HepG2 (cell line): ENCODE measurements around the gene ZNF343.

Experiments used
- CEBPG ChIP-seq: IDR thresholded peaks from 2 replicates; pipeline ENCODE4 v1.6.1; 2016
- HHEX ChIP-seq: IDR thresholded peaks from 2 replicates; pipeline ENCODE4 v1.6.1; 2016; ENCODE audit warnings: control low read depth
- KLF6 ChIP-seq: IDR thresholded peaks from 2 replicates; pipeline ENCODE4 v1.8.0; 2016; ENCODE audit warnings: missing biosample characterization, missing genetic modification reagents
- NR3C1 ChIP-seq: sonication (generic); formaldehyde crosslinking; IDR thresholded peaks from 2 replicates; pipeline ENCODE4 v1.4.0; 2020; ENCODE audit warnings: missing genetic modification reagents
- POLR2A ChIP-seq, 2 experiments: IDR thresholded peaks; 2 replicates each; pipeline ENCODE4 v1.6.1; 2011; ENCODE audit warnings: low read depth in 2 of 2, low read length in 2 of 2, mild to moderate bottlenecking in 1 of 2, moderate library complexity in 1 of 2; ENCODE audit not compliant: insufficient read depth in 1 of 2
- ZNF264 ChIP-seq: sonication (generic); formaldehyde crosslinking; IDR thresholded peaks from 2 replicates; pipeline ENCODE4 v1.4.0; 2020; ENCODE audit warnings: missing genetic modification reagents
- ZNF512 ChIP-seq: sonication (generic); formaldehyde crosslinking; IDR thresholded peaks from 2 replicates; pipeline ENCODE4 v1.4.0; 2020; ENCODE audit warnings: mild to moderate bottlenecking, missing genetic modification reagents
- TF ChIP-seq, protein P1 (sequence below): sonication (generic); formaldehyde crosslinking; IDR thresholded peaks from 2 replicates; pipeline ENCODE4 v1.5.0; 2020; ENCODE audit warnings: missing genetic modification reagents

DNA sequence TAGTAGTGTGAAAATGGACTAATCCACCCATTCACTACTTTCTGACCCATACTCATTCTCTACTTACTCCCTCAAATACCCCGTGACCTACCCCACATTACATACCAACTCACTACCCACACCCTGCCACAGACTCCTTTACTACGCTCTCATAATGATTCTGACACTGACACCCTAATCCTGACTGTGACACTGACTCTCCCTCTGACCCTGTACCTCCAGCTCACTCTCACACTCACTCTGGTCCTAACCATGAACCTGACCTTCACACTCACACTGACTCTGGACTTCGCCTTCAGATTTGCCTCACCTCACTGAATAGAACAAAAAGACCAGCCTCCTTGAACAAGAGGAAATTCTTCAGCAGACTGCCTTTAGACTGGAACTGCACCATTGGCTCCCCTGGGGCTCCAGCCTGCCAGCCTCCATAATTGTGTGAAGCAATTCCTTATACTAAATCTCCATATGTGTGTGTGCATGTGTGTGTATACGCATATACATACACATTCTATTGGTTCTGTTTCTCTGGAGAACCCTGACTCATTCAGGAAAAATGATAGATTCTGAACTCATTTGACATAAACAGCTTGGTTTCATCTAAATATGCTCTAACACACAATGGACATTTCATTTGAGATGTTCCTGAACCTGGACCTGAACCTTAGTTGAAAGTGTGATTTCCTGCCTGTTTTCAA, 10.5 kb upstream of the ZNF343 start:
- TF ChIP-seq ZNF512 (CRISPR knock-in tag) (no peak), KLF6 (CRISPR knock-in tag) (no peak), HHEX (CRISPR knock-in tag) (no peak), ZNF264 (CRISPR knock-in tag) (no peak), POLR2A (IDR thresholded peaks at IDR 0.05; ENCODE audit: insufficient read depth in 1 of 2, low read depth in 2 of 2, low read length in 2 of 2) (no peak), CEBPG (no peak), NR3C1 (CRISPR knock-in tag) (no peak)
- TF ChIP-seq, protein P1, sequence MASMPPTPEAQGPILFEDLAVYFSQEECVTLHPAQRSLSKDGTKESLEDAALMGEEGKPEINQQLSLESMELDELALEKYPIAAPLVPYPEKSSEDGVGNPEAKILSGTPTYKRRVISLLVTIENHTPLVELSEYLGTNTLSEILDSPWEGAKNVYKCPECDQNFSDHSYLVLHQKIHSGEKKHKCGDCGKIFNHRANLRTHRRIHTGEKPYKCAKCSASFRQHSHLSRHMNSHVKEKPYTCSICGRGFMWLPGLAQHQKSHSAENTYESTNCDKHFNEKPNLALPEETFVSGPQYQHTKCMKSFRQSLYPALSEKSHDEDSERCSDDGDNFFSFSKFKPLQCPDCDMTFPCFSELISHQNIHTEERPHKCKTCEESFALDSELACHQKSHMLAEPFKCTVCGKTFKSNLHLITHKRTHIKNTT (CRISPR knock-in tag) = no peak
